GM19395 (cell line): ENCODE measurements around the gene KIAA1191.

ENCODE experiments used
- ATAC-seq: cut with Tn5 transposase; IDR thresholded peaks from one replicate; pipeline ENCODE4 v1.9.1; 2021; ENCODE audit warnings: mild to moderate bottlenecking, moderate library complexity; ENCODE audit not compliant: unreplicated experiment

Gene KIAA1191

GRCh38 chr5:176366232-176366894 lies 4.8 kb upstream of the KIAA1191 start:
- ATAC-seq = no peak

GRCh38 chr5:176365351-176366231 lies 4.0 kb upstream of the KIAA1191 start, which contains the start of gene ARL10:
ARL10 (plus strand) TSS chr5:176365487; CDS start chr5:176365564, 77 bp downstream.
- peak; percentile 35 for ATAC-seq

DNA sequence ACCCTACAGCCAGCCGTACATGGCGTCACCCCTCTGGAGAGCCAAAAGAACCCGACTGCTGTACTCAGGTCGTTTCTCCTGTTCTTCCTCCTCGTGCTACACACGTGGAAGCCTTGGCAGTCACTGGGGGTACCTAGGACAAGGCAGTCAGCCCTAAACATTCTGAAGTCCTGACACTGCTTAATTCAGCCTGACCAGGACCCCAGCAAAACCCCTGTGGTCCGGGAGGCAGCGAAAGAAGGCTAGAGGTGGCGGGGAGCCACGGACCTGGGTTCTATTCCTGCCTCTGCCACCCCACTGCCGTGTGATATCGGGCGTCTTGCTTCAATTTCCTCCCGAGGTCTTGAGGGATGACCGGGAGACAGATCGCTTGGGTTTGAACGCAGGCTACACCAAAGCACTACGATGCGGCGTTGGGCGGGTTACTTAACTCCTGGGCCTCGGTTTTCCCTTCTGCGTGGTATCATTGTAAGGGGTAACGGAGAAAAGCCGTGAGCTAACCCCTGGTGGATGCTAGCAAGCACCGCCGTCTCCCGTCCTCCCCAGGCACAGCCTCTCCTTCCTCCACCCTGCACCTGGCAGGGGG lies 3.3 kb upstream of the KIAA1191 start:
- no peak for ATAC-seq

DNA sequence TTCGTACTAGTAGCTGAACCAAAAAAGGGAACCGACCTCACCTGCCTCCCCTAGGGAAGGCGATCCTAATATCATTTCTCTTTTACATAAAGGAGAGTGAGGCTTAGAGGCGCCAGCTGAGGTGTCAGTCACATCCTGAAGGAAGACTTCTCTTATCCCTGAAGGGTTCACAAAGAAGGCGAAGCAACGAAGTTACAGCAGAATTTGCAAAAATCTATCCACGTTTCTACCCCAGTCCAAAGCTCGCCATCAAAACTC lies 598 bp upstream of the KIAA1191 start:
- ATAC-seq = peak; percentile 10

DNA sequence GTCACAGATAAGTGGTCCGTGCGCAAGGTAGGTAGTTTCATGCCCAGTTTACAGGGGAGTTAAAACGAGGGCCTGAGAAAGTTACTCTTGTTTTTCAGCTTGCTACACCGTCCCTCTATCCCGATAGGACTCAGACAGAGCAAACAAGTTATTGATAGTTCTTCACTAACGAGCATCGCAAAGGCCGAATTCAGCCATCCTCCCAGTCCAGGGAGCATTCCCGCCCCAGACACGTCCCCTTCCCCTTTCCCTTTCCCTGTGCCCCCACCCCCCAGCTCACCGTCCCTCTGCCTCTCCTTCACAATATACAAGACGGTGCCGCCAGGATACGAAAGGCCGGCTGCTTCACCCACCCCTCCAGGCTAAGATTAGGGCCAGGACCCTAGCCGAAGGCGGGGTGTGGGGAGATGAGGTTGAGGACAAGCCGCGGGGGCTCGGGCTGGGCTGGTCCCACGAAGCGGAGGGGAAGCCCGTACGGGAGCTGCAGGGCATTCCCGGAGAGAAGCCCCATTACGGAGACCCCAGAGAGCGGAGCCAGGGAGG lies 599 bp downstream of the KIAA1191 start:
- no peak for ATAC-seq

DNA sequence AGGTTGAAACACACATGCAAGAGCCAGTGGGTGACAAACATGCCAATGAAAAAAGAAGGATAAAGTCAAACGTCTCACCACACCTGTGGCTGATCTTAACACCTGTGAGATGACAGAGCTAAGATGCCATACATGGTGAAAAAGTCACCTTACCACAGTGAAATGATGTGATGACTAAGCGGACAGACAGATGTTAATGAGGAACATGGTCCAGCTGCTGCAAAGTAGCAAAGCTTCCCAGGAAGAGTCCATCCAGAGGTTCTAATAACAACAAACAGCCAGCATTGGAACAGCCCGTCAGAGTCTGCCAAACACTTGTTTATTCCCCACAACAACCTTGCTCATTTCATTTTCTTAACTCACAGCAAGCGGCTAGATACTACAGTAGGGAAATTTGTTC lies 1.9 kb downstream of the KIAA1191 start:
- no peak for ATAC-seq

- no peak for ATAC-seq
These were observed 5.4 kb downstream of the KIAA1191 start for GRCh38 chr5:176356179-176356566.

GRCh38 chr5:176355400-176356178 lies 6.0 kb downstream of the KIAA1191 start:
- ATAC-seq = no peak

DNA sequence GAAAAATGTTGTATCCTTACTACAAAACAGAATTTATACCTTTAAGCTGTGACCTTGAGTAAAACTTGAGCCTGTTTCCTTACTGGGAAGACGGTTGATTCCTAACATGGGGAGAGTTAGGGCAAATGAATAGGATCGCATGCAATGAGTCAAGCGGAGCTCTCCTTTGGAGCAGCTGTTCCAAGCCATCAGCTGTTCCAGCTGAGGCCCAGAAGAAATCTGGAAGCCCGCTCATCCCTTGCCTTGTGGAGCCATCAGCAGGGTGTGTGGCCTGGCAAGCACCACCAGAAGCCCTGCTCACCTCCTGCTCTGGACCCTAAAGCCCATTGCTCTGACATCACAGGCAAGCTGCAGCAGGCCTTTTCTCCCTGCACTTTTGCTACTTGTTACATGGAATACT lies 8.0 kb downstream of the KIAA1191 start:
- no peak for ATAC-seq

DNA sequence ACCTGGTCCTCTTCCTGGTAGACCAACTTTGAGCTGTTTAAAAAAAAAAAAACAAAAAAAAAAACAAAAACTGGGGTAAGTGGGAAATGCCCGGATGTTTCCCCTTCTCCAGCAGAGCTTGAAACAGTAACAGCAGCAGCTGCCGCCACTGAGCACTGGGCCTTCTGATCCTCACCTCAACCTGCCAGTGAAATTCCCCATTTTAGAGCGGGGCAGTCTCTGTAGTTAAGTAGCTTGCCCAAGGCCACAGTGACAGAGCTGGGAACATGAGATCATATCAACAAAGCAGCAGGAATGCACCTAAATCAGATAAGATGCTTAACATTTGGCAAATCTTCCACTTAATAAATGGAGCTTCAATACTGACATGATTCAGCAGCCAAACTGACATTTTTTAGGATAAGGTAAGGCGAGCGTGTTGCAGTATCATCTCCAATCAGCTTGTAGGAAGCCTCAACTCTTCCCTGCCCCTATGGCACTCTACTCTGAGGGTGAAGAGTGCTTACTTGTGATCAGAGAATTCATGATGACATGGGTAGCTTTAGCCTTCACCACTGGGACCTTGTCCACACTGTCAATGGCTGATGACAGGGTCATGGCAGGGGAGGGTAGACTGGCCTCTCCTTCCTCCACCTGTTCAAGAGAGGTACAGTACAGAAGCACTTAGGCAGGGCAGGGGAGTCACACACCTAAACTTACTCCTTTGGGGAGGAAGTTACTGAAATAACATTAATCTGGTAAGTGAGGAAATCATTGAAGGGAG lies 9.3 kb downstream of the KIAA1191 start:
- ATAC-seq = no peak

GRCh38 chr5:176350416-176350815 lies 11.1 kb downstream of the KIAA1191 start:
- no peak for ATAC-seq

DNA sequence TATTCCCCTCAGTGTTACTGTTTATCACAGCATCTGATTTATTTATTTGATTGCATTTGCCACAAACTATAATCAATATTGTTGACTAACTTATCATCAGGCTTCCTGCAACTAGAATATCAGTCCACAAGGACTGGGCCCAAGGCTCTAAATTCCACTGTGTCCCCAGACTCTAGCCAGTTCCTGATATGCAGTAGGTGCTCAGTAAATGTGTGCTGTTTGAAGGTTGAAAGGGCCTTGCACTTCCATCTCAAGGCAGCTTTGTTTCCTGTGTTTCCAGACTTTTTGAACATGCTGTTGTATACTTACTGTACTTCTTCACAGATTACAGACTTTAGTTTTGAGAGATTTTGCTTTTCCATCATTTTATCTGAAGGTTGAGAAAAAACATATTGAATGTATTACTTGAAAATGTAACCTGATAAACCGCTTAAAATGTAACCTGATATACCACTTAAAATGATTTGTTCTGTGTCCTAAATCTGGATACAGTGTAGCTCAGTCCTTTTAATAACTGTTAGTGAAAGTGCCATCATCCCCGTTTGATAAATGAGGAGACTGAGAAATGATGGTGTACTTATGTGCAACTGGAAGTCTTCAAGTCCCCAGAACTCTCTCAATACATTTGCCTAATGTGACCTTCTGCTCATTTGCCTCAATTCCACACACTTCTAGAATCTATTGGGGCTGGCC lies 18.7 kb downstream of the KIAA1191 start:
- ATAC-seq = no peak

GRCh38 chr5:176342158-176342483 lies 19.4 kb downstream of the KIAA1191 start:
- no peak for ATAC-seq

DNA sequence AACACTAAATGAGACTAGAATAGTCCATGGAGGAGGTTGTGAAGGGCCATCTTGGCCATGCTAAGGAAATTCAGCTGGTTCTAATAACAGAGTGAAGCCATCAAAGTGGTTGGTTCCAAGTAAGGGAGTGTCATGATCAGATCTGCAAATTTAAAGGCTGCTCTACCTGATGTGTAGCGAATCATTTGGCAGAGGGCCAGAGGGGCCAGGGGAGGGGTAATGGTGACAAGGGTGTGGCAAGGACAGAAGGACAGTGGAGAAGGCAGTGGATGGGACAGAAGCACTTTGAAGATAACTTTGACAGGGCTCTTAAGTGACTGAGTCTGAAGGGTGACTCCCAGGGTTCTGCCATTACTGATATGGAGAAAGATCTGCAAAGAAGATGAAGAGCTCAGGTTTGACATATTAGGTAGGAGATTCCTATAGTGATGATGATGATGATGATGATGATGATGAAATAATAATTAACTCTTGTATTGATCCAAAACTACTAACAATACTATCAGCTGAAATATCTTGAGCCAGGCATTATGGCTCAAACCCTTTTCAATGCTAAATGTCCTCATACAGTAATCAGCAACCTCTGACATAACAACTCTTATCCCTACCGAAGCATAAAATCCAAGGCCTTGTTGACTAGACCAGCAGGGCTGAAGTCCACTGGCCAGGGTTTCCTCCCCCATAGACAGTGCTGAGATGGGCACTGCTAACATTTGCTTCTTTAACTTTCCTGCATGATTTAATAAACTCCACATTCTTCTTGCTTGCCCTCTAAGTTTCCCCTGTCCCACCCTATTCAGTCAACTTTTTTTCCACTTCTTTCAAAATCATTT lies 20.0 kb downstream of the KIAA1191 start:
- no peak for ATAC-seq

- no peak for ATAC-seq
These were observed 22.3 kb downstream of the KIAA1191 start for GRCh38 chr5:176339304-176339703.

GRCh38 chr5:176337913-176338312 lies 23.7 kb downstream of the KIAA1191 start:
- no peak for ATAC-seq

DNA sequence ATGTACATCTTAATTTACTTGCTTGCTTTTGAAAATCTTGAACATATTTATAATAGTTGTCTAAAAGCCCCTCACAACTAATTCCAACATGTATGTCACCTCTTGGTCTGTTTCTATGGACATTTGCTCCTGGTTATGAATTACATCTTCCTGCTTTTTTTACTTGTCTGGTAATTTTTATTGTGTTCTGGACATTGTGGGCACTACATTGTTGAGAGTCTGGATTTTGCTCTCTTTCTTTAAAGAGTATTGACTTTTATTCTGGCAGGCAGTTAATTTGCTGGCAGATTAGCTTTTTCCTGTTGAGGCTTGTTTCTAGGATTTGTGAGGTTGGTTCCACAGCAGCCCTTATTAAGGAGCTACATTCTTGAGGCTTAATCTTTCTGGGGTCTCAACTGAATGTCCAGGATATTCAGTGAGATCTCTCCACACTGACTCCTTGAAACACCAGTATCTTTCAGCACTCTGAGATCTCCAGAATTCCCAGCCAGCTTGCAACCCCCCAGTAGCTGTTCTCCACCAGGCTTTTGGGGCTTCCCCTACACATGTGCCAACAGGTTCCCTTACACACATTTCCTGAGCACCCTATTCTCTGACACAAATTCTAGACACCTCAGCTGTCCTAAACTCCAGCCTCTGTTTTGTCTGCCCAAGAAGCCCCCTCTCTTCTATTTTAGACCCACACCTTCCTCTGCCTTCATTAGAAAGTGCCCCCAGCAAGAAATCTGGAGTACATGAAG lies 27.4 kb downstream of the KIAA1191 start:
- ATAC-seq = no peak

- no peak for ATAC-seq
These were observed 41.0 kb downstream of the KIAA1191 start for GRCh38 chr5:176320577-176320976.
